SK-N-SH treated with all-trans-retinoic acid at 6 μM for 48 hours (cell line): ENCODE results near the gene TCF23.

Experiments used
- ATAC-seq: fragments of 200-7000 bp; cut with Tn5 transposase; 3 replicates; pipeline ENCODE4 v1.9.1; 2020; ENCODE audit warnings: mild to moderate bottlenecking, moderate library complexity
- ARNTL ChIP-seq: fragments of 450-650 bp; formaldehyde crosslinking; IDR thresholded peaks from 2 replicates; pipeline ENCODE4 v1.5.0; 2020; ENCODE audit warnings: low read depth, mild to moderate bottlenecking, moderate library complexity, borderline replicate concordance
- BACH2 ChIP-seq: fragments of 250-450 bp; sonication (Bioruptor Pico); IDR thresholded peaks from 2 replicates; pipeline ENCODE4 v1.9.0; 2021; ENCODE audit warnings: mild to moderate bottlenecking, borderline replicate concordance
- CREB5 ChIP-seq: fragments of 250-450 bp; sonication (Bioruptor Pico); IDR thresholded peaks from 2 replicates; pipeline ENCODE4 v1.5.1; 2020; ENCODE audit warnings: low read depth, mild to moderate bottlenecking, moderate library complexity
- CSDC2 ChIP-seq: fragments of 250-450 bp; sonication (Bioruptor Pico); IDR thresholded peaks from 2 replicates; pipeline ENCODE4 v1.5.0; 2020; ENCODE audit warnings: mild to moderate bottlenecking, moderate library complexity
- CSRNP3 ChIP-seq: fragments of 250-450 bp; sonication (Bioruptor Pico); IDR thresholded peaks from 2 replicates; pipeline ENCODE4 v1.5.1; 2021; ENCODE audit warnings: mild to moderate bottlenecking, moderate library complexity
- ESRRG ChIP-seq: fragments of 250-450 bp; sonication (Bioruptor Pico); IDR thresholded peaks from 2 replicates; pipeline ENCODE4 v1.6.1; 2021; ENCODE audit warnings: mild to moderate bottlenecking
- GLIS3 ChIP-seq: fragments of 250-450 bp; sonication (Bioruptor Pico); IDR thresholded peaks from 2 replicates; pipeline ENCODE4 v1.5.0; 2020; ENCODE audit warnings: mild to moderate bottlenecking, moderate library complexity
- ISL1 ChIP-seq: fragments of 250-450 bp; sonication (Bioruptor Pico); IDR thresholded peaks from 2 replicates; pipeline ENCODE4 v2.1.2; 2022; ENCODE audit warnings: mild to moderate bottlenecking, moderate library complexity
- OSR1 ChIP-seq: fragments of 250-450 bp; sonication (Bioruptor Pico); IDR thresholded peaks from 2 replicates; pipeline ENCODE4 v1.8.0; 2022; ENCODE audit warnings: moderate library complexity, mild to moderate bottlenecking, inconsistent platforms
- PATZ1 ChIP-seq: fragments of 250-450 bp; sonication (Bioruptor Pico); IDR thresholded peaks from 2 replicates; pipeline ENCODE4 v1.8.0; 2020; ENCODE audit warnings: mild to moderate bottlenecking, moderate library complexity, borderline replicate concordance
- POU6F1 ChIP-seq: fragments of 250-450 bp; sonication (Bioruptor Pico); IDR thresholded peaks from 2 replicates; pipeline ENCODE4 v1.8.0; 2021; ENCODE audit warnings: low read depth, mild to moderate bottlenecking, moderate library complexity, borderline replicate concordance
- PPARA ChIP-seq: fragments of 250-450 bp; sonication (Bioruptor Pico); IDR thresholded peaks from 2 replicates; pipeline ENCODE4 v1.5.0; 2020; ENCODE audit warnings: mild to moderate bottlenecking, borderline replicate concordance
- RARB ChIP-seq: fragments of 250-450 bp; sonication (Bioruptor Pico); IDR thresholded peaks from 2 replicates; pipeline ENCODE4 v1.8.0; 2021; ENCODE audit warnings: mild to moderate bottlenecking, moderate library complexity
- SNAI2 ChIP-seq: fragments of 250-450 bp; sonication (Bioruptor Pico); IDR thresholded peaks from 2 replicates; pipeline ENCODE4 v1.5.0; 2020; ENCODE audit warnings: mild to moderate bottlenecking, moderate library complexity
- TCF4 ChIP-seq: fragments of 250-450 bp; sonication (Bioruptor Pico); IDR thresholded peaks from 2 replicates; pipeline ENCODE4 v1.8.0; 2021; ENCODE audit warnings: mild to moderate bottlenecking, moderate library complexity, borderline replicate concordance
- TOX ChIP-seq: fragments of 250-450 bp; sonication (Bioruptor Pico); IDR thresholded peaks from 2 replicates; pipeline ENCODE4 v1.8.0; 2021; ENCODE audit warnings: mild to moderate bottlenecking, moderate library complexity, borderline replicate concordance
- TSHZ2 ChIP-seq: fragments of 250-450 bp; sonication (Bioruptor Pico); IDR thresholded peaks from 2 replicates; pipeline ENCODE4 v1.5.0; 2020; ENCODE audit warnings: mild to moderate bottlenecking, moderate library complexity
- ZC3H10 ChIP-seq: fragments of 250-450 bp; sonication (Bioruptor Pico); IDR thresholded peaks from 2 replicates; pipeline ENCODE4 v1.5.1; 2021; ENCODE audit warnings: mild to moderate bottlenecking, moderate library complexity
- ZFP3 ChIP-seq: fragments of 250-450 bp; sonication (Bioruptor Pico); IDR thresholded peaks from 2 replicates; pipeline ENCODE4 v1.5.0; 2020; ENCODE audit warnings: mild to moderate bottlenecking, moderate library complexity
- ZFP30 ChIP-seq: fragments of 450-650 bp; formaldehyde crosslinking; IDR thresholded peaks from 2 replicates; pipeline ENCODE4 v1.5.0; 2022; ENCODE audit warnings: mild to moderate bottlenecking, moderate library complexity
- ZNF565 ChIP-seq: fragments of 450-650 bp; formaldehyde crosslinking; conservative IDR thresholded peaks from 2 replicates; pipeline ENCODE4 v1.5.0; 2020; ENCODE audit warnings: low read depth, mild to moderate bottlenecking, moderate library complexity
- ZNF70 ChIP-seq: fragments of 450-650 bp; formaldehyde crosslinking; IDR thresholded peaks from 2 replicates; pipeline ENCODE4 v1.5.0; 2020; ENCODE audit warnings: mild to moderate bottlenecking, moderate library complexity
- ZNF8 ChIP-seq: fragments of 450-650 bp; formaldehyde crosslinking; IDR thresholded peaks from 2 replicates; pipeline ENCODE4 v1.5.0; 2020; ENCODE audit warnings: mild to moderate bottlenecking, moderate library complexity

TCF23 gene

GRCh38 chr2:27121906-27122305 is 26.9 kb upstream of the TCF23 start:
- TF ChIP-seq ZNF8 (CRISPR knock-in tag) = no peak
- no peak for TF ChIP-seq SNAI2 (CRISPR knock-in tag)
- TF ChIP-seq OSR1 (CRISPR knock-in tag) = no peak
- TF ChIP-seq ZNF565 (CRISPR knock-in tag) = no peak
- TF ChIP-seq ZNF70 (CRISPR knock-in tag) = no peak
- no peak for TF ChIP-seq ARNTL
- no peak for TF ChIP-seq BACH2 (CRISPR knock-in tag)
- no peak for TF ChIP-seq ZFP30 (CRISPR knock-in tag)
- no peak for TF ChIP-seq PPARA (CRISPR knock-in tag)
- TF ChIP-seq PATZ1 = no peak
- no peak for TF ChIP-seq TCF4
- no peak for TF ChIP-seq CSDC2 (CRISPR knock-in tag)
- TF ChIP-seq ZC3H10 (CRISPR knock-in tag) = no peak
- TF ChIP-seq GLIS3 (CRISPR knock-in tag) = no peak
- ATAC-seq = no peak

GRCh38 chr2:27122791-27123190 is 26.0 kb upstream of the TCF23 start:
- TF ChIP-seq ISL1 (CRISPR knock-in tag) = no peak
- no peak for TF ChIP-seq CREB5 (CRISPR knock-in tag)
- TF ChIP-seq SNAI2 (CRISPR knock-in tag) = no peak
- TF ChIP-seq ESRRG (CRISPR knock-in tag) = no peak
- no peak for TF ChIP-seq TSHZ2 (CRISPR knock-in tag)
- TF ChIP-seq TOX = no peak
- TF ChIP-seq BACH2 (CRISPR knock-in tag) = no peak
- TF ChIP-seq ZNF565 (CRISPR knock-in tag) = no peak
- TF ChIP-seq RARB (CRISPR knock-in tag) = no peak
- no peak for TF ChIP-seq ZNF8 (CRISPR knock-in tag)
- TF ChIP-seq OSR1 (CRISPR knock-in tag) = no peak
- no peak for TF ChIP-seq CSRNP3 (CRISPR knock-in tag)
- TF ChIP-seq TCF4 = no peak
- TF ChIP-seq ZFP3 (CRISPR knock-in tag) = no peak
- no peak for TF ChIP-seq PATZ1
- no peak for TF ChIP-seq ZNF70 (CRISPR knock-in tag)
- TF ChIP-seq ZFP30 (CRISPR knock-in tag) = no peak
- TF ChIP-seq GLIS3 (CRISPR knock-in tag) = no peak
- no peak for TF ChIP-seq POU6F1

More at GRCh38 chr2:27122791-27123190, 26.0 kb upstream of the TCF23 start:
- ATAC-seq = no peak
